ENCODE measurements around the gene POLG.
A peak's percentile ranks its signal among the peaks of the same experiment; 100 is the strongest.

The POLG gene

DNA sequence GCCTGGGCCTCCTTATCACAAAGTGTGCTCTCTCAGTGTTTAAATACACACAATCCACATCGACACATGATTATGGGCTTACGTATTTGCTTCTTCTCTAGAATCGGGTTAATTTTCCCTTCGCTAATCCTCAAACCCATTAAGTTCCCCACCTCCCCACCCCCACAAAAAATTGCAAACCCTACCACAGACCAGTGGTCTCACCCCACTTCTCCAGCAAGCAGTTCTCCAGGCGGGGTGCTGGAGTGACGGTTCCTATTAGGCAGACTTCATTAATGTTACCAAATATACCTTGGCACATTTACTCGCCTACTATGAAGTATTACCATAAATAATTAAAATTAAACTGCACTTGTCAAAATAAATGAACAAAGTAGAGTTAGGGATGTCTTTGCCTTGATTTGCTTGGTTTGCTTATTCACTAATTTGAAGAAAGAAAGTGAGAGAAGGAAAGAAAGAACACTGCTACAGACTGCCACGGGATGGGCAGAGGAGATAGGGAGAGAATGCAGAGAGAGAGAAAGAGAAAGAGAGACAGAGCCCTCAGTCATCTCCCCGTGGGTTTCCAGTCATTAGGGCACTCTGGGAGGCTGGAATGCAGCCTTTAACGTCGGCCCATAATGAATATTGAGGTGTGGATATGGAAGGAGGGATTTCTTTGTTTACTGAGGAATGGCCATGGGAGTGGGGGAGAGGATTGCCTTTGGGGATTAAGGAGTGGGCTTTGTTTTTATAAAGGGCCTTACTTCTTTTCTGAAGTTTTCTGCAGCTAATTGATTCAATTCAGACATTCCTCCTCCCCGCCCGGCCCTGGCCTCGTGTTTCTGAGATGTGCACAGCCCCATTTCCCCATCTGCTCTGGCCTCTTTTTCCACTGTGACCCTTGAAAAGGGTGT, 39.7 kb upstream of the POLG start:
- Mint-ChIP-seq H3K4me1 (peaks cover 24% of the 10 kb centered on the region), H3K36me3 (no peaks in the 10 kb centered on the region), H3K9me3 (no peaks in the 10 kb centered on the region), H3K27ac (no peak overlapping the region), H3K4me3 (no peak overlapping the region)
- DNase-seq (ENCODE audit: low spot score in 2 of 2) = no peak
- no peak for ATAC-seq

DNA sequence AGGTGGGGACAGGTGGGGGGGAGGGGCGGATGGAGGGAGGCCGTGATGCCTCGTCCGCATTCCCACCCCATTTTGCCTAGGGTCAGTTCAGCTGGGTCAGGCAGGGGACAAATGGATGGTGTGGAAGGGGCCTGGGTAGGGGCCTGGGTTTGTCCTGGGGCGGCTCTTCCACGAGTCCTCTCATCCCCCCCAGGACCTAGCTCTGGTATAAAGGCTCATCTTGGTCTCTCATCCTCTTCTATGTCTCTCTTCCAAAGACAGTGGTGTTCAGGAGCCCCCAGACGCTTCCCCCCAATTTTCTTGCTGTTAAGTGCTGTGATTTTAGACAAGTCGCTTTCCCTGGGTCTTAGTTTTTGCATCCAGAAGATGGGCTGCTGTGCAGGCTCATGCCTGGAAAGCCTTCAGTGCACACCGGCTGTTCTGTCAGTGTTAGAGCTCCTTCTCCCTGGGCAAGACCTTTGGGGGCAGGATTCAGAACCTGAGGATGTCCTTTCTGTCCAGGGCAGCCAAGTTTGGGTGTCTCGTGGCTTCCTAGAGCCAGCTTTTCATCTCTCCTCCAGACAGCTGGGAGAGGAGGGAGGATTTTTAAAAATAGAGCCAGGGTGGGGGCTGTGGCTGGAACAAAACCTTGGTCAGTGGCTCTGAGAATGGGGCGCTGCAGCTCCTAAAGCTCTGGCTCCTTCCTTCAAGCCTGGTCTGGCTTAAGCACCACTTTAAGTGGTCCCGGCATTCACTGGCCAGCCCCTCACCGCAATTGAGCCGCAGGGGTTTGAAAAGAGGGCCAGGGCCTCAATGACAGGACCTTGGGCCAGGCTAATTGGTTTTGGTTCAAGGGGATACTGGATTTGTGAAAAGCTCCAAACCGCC, 37.7 kb upstream of the POLG start:
- H3K4me1 Mint-ChIP-seq = peaks cover 18% of the 10 kb centered on the region
- H3K27ac Mint-ChIP-seq = no peak overlapping the region
- H3K4me3 Mint-ChIP-seq = no peak overlapping the region
- H3K36me3 Mint-ChIP-seq = no peaks in the 10 kb centered on the region
- no peak for DNase-seq (ENCODE audit: low spot score in 2 of 2)
- no peaks in the 10 kb centered on the region for H3K9me3 Mint-ChIP-seq
- no peak for ATAC-seq

DNA sequence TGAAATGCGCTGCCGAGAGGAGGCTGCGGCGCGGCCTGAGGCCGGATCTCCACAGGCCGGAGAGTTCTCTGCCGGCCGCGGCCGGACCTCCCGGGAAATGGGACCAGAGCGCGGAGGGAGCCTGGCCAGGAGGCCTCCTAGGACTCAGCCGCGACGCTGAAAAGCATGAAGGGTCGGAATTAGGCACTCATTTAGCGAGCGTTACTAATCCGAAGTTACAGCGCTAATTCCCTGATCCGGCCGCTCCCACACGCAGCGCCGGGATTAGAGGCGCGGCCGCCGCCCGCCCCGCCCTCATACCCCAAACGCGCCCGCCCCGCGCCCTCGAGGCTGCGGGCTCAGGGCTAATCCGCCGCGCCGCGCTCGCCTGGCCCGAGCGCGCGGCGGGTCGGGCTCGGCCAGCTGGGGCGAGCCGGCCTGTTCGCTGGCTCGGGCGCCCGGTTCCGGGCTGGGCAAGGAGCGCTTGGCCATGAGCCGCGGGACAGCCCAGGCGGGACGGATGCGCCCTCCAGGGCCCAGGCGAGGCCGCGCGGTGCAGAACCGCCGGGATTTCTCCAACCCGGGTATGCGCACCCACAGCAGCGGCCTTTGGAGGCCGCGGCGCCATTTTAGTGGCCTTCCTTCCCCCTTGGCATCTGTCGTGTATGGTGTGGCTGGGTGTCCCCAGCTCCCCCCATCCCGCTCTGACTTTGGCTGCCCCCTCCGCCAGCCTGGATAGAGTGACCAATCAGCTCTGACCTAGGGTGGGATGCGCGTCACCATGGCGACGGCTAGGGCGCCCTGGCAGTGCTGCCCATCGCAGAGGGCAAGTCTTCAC, 36.8 kb upstream of the POLG start:
- no peak overlapping the region for H3K27ac Mint-ChIP-seq
- H3K4me3 Mint-ChIP-seq = no peak overlapping the region
- H3K4me1 Mint-ChIP-seq = peaks cover 27% of the 10 kb centered on the region
- H3K9me3 Mint-ChIP-seq = no peaks in the 10 kb centered on the region
- no peaks in the 10 kb centered on the region for H3K36me3 Mint-ChIP-seq
- ATAC-seq = no peak
- no peak for DNase-seq (ENCODE audit: low spot score in 2 of 2)

DNA sequence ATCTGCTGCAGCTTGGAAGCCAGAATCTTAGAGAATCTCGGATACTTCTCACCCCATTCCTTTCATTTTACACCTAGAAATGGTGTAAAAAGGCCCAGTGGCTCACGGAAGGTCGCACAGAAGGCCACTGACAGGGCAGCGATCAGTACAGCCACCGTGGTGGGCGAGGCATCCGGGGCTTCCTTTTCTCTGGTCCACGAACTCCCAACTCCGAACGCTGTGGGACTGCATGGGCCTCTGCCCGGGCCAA, 36.3 kb upstream of the POLG start:
- Mint-ChIP-seq H3K4me1 (peaks cover 28% of the 10 kb centered on the region), H3K4me3 (no peak overlapping the region), H3K27ac (no peak overlapping the region), H3K9me3 (no peaks in the 10 kb centered on the region), H3K36me3 (no peaks in the 10 kb centered on the region)
- no peak for ATAC-seq
- DNase-seq (ENCODE audit: low spot score in 2 of 2) = no peak

DNA sequence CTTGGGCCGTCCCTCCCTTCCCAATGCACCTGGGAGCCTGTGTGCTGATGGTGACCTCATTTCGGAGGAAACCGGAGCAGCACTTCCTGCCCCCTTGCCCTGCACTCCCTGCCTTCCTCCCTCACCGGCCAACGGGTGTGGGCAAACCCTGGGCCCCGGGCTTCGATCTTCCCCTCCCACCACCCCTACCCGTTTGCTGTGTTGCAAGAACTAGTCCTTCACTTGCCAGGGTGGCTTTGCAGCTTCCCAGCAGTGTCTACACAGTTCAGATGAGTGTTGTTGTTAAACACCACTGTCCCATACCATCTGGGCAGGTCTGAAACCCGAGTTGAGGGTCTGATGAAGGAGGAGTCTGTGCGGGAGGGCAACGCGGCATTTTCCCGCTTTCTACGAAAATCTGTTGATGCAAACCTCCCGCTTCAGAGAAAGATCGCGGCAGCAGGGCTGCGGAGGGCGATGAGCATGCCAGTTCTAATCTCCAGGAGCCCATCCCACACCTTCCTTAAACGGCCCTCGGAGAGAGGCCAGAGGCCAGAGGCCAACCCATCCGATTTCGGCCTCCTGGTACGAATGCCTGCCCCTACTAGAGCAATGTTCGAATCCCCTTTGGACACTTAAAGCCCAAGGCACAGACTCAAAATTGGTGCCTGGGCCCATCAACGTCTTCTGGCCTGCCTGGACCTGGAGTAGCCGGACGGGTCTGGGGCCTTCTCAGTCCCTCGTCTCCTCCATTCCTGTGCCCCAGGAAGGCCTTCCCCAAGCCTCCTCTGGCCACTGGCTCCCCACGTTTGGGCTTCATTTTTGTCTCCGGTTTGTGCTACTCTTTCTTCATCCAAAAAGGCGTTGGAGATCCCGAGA, 35.7 kb upstream of the POLG start:
- ATAC-seq (no peak), DNase-seq (ENCODE audit: low spot score in 2 of 2) (no peak)
- Mint-ChIP-seq H3K27ac (no peak overlapping the region), H3K4me1 (peaks cover 28% of the 10 kb centered on the region), H3K36me3 (no peaks in the 10 kb centered on the region), H3K9me3 (no peaks in the 10 kb centered on the region), H3K4me3 (no peak overlapping the region)

DNA sequence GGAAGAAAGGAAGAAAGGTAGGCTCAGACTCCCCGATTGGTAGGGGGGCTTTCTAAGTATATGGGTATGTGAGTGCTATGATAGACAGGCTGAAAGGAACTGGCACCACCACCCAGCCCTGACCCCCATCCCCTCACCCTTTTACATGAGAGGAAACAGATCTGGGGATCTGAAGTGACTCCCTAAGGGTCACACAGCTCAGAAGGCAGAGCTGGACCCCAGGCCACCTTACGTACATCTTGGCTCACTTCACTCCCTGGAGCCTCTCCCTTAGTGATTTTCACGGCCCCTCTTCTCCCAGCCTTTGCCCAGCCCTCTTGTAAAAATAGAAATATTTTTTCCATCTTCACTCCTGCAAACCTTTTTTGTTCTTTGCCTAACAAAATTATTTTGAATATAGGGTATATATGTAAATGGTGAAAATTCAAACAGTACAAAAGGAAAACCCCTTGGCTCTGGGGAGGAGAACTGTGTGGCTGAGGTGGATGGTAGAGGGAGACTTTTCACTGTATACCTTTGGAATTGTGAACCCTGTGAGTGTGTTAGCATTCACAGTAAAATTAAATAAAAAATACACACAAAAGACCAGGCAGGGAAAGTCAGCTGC, 34.8 kb upstream of the POLG start:
- Mint-ChIP-seq H3K36me3 (no peaks in the 10 kb centered on the region), H3K4me3 (no peak overlapping the region), H3K4me1 (peaks cover 28% of the 10 kb centered on the region), H3K27ac (no peak overlapping the region), H3K9me3 (no peaks in the 10 kb centered on the region)
- DNase-seq (ENCODE audit: low spot score in 2 of 2) = no peak
- ATAC-seq = no peak

DNA sequence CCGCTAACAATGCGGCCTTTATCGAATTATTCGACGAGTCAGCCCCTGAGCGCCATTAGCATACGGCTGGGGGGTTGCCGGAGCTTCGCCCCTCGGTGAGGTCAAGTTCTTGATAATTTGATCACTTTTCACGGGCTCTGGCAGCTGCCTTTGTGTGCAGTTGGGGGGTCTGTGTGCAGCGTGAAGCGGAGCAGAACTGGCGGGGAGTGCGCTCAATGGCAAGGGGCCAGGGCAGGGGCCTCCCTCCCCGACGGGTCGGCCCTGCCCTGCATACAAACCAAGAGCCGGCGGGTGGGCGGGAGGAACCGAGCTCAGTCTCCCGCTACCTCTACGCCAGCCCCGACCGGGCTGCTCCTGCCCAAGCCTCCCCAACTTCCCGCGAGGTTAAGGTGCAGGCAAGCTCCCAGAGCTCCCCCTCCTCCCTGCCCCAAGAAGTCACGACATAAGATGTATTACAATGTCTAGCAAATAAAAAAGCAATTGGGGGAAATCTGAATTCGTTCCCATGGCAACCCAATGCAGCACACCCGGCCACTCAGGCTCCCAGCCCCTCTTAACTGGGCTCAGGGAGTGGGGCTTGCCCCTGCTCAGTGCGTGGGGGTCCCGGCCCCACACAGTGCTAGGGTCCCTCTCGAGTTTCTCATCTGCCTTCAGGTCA, 34.1 kb upstream of the POLG start:
- Mint-ChIP-seq H3K4me1 (peaks cover 28% of the 10 kb centered on the region), H3K4me3 (no peak overlapping the region), H3K27ac (no peak overlapping the region), H3K9me3 (no peaks in the 10 kb centered on the region), H3K36me3 (no peaks in the 10 kb centered on the region)
- ATAC-seq (no peak), DNase-seq (ENCODE audit: low spot score in 2 of 2) (no peak)

DNA sequence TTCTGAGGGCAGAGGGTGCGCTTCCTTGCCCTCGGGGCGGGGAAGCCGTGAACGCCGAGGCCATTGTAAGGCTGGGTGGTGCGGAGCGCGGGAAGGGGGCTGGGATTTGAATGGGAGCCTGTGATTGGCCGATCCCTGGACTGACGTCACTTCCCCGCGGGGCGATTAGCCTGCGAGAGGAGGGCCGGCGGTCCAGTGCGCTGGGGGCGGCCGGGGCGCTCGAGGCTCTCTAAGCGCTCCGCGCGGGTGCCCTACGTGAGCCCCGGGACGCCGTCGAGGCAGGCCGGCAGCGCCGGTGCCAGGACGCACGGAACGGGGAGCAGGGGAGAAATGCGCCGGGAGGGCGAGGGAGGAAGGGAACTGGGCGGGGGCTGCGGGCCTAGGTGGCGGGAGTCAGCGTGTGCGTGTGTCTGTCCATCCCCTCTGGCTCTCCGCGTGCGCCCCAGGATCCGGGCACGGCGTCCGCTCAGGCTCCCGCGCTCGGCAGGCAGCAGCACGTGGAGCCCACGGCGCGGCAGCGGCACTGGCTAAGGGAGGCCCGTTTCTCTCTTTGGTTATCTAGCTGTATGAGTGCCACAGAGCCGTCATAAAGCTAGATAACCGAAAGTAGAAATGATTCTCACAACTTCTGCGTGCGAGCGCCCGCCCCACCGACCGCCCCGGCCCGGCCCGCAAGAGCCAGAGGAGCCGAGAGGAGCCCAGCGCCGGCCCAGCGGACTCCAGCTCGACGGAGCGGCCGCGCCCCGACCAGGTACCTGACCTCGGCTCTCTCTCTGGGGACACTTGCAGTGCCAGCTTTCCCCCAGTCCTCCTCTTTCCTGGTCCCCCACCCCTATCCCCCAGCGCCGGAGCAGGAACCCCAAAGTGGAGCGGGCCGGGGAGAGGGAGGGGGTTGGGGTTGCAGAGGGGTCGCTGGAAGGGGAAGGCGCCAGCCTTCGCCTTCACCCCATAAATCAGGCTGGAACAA, 33.1 kb upstream of the POLG start:
- DNase-seq (ENCODE audit: low spot score in 2 of 2) = no peak

DNA sequence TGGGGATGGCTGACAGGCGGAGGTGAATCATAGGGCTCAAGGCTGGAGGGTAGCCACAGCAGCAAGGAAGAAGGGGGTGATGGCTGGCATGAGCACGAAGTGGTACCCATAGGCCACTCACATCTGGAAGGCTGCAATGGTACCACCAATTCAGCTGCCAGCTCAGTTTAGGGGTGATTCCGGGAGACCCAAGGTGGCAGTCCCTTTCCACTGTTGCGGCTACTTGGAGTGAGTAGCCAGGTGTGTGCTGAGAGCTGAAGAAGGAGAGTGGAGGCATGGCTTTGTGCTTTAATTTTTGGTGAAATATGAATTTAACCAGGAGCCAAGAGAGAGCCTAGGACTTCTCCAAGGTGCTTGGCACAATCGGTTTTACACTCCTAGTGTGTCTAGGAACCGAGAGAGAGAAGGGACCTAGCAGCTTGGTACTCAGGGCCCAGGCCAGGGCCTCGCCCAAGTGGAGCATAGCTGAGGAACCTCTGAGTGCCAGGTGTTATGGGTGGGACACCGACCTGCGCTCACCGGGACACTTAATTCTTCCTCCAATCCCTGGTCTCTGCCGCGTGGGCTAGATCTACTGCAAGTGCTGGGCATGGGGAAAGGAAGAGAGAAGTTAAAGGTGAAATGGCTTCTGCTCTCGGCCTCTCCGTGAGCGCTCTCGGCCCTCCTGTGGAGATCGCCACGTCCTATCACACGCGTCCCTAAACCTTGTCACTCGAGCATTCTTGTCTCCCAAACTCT, 32.2 kb upstream of the POLG start:
- H3K9me3 Mint-ChIP-seq = no peaks in the 10 kb centered on the region
- ATAC-seq (no peak), DNase-seq (ENCODE audit: low spot score in 2 of 2) (no peak)
- peak overlapping the region; percentile 55 for H3K4me3 Mint-ChIP-seq
- H3K27ac Mint-ChIP-seq = no peak overlapping the region
- H3K36me3 Mint-ChIP-seq = no peaks in the 10 kb centered on the region
- peaks cover 33% of the 10 kb centered on the region for H3K4me1 Mint-ChIP-seq

More for the DNA sequence above, 33.1 kb upstream of the POLG start:
- peak; percentile 42 for ATAC-seq
- no peak overlapping the region for H3K27ac Mint-ChIP-seq
- no peaks in the 10 kb centered on the region for H3K36me3 Mint-ChIP-seq
- H3K9me3 Mint-ChIP-seq = no peaks in the 10 kb centered on the region
- H3K4me3 Mint-ChIP-seq = peak overlapping the region; percentile 55
- H3K4me1 Mint-ChIP-seq = peaks cover 34% of the 10 kb centered on the region

DNA sequence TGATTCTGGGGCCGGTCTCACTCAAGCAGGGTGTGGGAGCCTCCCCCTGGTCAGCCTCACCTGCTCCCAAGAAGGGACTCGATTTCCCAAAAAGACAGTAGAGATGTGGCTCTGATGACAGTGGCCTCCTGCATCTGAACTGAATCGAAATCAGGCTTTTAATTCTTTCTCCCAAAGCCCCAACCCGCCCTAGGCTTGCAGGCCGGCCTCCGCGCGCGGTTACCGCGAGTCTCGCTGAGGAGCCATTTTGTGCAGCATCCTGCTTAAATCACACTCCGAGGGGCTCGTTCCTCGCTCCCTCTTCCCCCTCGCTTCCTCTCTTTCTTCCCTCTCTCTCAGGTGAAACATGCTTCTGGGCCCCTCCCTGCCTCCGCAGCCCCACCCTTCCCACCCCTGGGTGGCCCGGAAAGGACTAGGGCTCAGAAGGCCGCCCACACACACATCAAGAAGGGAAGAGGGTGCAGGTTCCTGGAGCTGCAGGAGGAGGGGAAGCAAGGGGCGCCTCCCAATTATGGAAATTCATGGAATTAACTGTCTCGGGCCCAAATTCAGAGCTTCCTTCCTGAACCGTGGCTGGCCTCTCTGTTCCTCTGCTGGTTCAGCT, 30.9 kb upstream of the POLG start:
- Mint-ChIP-seq H3K27ac (no peak overlapping the region), H3K9me3 (no peaks in the 10 kb centered on the region), H3K4me3 (no peak overlapping the region), H3K36me3 (no peaks in the 10 kb centered on the region), H3K4me1 (peaks cover 34% of the 10 kb centered on the region)
- no peak for DNase-seq (ENCODE audit: low spot score in 2 of 2)
- ATAC-seq = no peak

DNA sequence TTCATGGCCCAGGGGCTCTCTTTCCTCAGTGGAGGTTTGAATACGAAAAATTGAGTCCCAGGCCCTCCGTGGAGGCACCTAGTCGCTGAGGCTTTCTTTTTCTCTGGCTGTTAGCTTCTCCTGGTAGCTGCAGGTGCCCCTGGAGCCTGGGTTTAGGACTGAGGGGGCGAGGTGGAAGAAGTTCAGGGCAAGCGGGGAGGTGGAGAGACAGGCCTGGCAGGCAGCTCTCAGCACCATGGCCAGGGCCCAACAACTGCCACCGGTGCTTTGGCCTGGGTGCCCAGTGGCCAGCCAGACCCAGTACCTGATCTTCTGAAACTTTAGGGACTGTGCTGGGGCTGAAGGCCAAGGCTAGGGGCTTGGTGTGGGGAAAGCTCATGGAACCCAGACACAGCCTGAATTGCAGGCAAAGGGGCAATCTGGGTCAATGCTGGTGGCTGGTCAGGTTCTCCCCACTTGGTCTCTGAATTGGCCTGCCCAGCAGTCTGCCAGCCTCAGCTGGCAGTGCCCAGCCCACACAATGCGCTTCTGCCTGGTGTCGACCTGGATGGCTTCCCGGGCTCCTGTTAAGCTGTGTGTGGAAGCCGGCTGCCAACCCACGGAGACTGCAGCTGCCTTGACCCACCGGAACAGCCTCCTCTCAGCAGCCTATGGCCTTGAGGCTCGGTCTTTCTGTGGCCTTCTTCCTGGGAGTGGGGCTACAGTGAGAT, 30.3 kb upstream of the POLG start:
- ATAC-seq = no peak
- H3K9me3 Mint-ChIP-seq = no peaks in the 10 kb centered on the region
- no peak for DNase-seq (ENCODE audit: low spot score in 2 of 2)
- peaks cover 35% of the 10 kb centered on the region for H3K4me1 Mint-ChIP-seq
- no peaks in the 10 kb centered on the region for H3K36me3 Mint-ChIP-seq
- H3K4me3 Mint-ChIP-seq = no peak overlapping the region
- no peak overlapping the region for H3K27ac Mint-ChIP-seq

DNA sequence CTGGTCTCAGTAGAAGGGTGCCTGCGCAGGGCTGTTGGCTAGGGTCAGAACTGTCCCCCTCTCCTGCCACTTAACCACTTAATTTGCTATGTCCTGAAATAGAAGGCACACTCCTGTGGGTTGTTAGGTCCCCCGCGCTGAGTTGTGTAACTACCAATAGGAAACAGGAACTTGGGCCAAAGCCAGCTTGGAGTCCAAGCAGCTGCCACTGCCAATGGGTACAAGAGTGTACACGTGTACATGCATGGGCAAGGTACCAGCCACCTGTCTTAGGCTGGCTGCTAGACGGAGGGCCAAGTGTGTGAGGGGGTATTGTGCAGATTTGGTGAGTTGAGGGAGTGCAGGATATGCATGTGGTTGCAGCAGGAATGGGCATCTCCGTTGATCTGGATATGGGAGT, 29.7 kb upstream of the POLG start:
- peaks cover 40% of the 10 kb centered on the region for H3K4me1 Mint-ChIP-seq
- ATAC-seq (no peak), DNase-seq (ENCODE audit: low spot score in 2 of 2) (no peak)
- no peaks in the 10 kb centered on the region for H3K9me3 Mint-ChIP-seq
- no peak overlapping the region for H3K4me3 Mint-ChIP-seq
- H3K27ac Mint-ChIP-seq = no peak overlapping the region
- H3K36me3 Mint-ChIP-seq = no peaks in the 10 kb centered on the region
